Liver (tissue), 9 donors: ENCODE data around the gene TOP1. TPM values are rescaled to one million over a fixed set of nuclear protein-coding genes. Genes with fewer than 3 reads are reported as not detected.

Source experiments
- DNase-seq: peaks from one replicate; pipeline ENCODE4 v3.0.0-alpha.2; 2017; ENCODE audit warnings: low spot score
- H3K27ac ChIP-seq, 2 donors: one replicate each; pipeline ENCODE4 v1.7.0; 2013; ENCODE audit warnings: inconsistent platforms in 2 of 2, low read length in 2 of 2, control low read depth in 1 of 2, low read depth in 1 of 2, mild to moderate bottlenecking in 1 of 2
- H3K27me3 ChIP-seq, 4 donors: one replicate each; pipeline versions ENCODE4 v1.6.1 to v1.7.0; 2013; ENCODE audit warnings: low read length in 3 of 4, inconsistent platforms in 1 of 4, mild to moderate bottlenecking in 1 of 4, moderate library complexity in 1 of 4; ENCODE audit not compliant: control insufficient read depth in 4 of 4, insufficient read depth in 4 of 4
- H3K36me3 ChIP-seq, 4 donors: one replicate each; pipeline versions ENCODE4 v1.6.1 to v1.7.0; 2013; ENCODE audit warnings: low read length in 3 of 4, mild to moderate bottlenecking in 3 of 4, low read depth in 1 of 4, moderate library complexity in 1 of 4; ENCODE audit not compliant: control insufficient read depth in 4 of 4, insufficient read depth in 3 of 4
- H3K4me1 ChIP-seq, 4 donors: one replicate each; pipeline versions ENCODE4 v1.6.1 to v1.7.0; 2013; ENCODE audit warnings: low read length in 3 of 4, mild to moderate bottlenecking in 3 of 4, moderate library complexity in 1 of 4; ENCODE audit not compliant: control insufficient read depth in 4 of 4, insufficient read depth in 4 of 4
- H3K4me3 ChIP-seq, 3 donors: one replicate each; pipeline versions ENCODE4 v1.6.1 to v1.7.0; 2013; ENCODE audit warnings: low read length in 3 of 3, control low read depth in 1 of 3, low read depth in 1 of 3, mild to moderate bottlenecking in 1 of 3
- H3K9ac ChIP-seq, 2 donors: one replicate each; pipeline ENCODE4 v1.7.0; 2013; ENCODE audit warnings: low read length in 2 of 2, mild to moderate bottlenecking in 2 of 2, moderate library complexity in 2 of 2, control low read depth in 1 of 2, low read depth in 1 of 2
- H3K9me3 ChIP-seq, 4 donors: one replicate each; pipeline versions ENCODE4 v1.6.1 to v1.7.0; 2013; ENCODE audit warnings: low read length in 3 of 4; ENCODE audit not compliant: control insufficient read depth in 4 of 4
- CTCF ChIP-seq: fragments of 150-350 bp; IDR thresholded peaks from 2 replicates; pipeline ENCODE4 v1.5.1; 2017; ENCODE audit warnings: improper control_type of control experiment, low read depth, low read length; ENCODE audit not compliant: missing input control
- EGR1 ChIP-seq, 2 donors: IDR thresholded peaks; 2 replicates each; pipeline ENCODE4 v1.6.1; 2016 to 2018; ENCODE audit warnings: antibody characterized with exemption in 2 of 2, low read depth in 2 of 2
- FOXA1 ChIP-seq: IDR thresholded peaks from 2 replicates; pipeline ENCODE4 v1.6.1; 2016; ENCODE audit warnings: antibody characterized with exemption
- FOXA2 ChIP-seq: IDR thresholded peaks from 2 replicates; pipeline ENCODE4 v1.6.1; 2016; ENCODE audit warnings: antibody characterized with exemption
- GABPA ChIP-seq, 2 donors: IDR thresholded peaks in 1 of 2; conservative IDR thresholded peaks in 1 of 2; 2 replicates each; pipeline ENCODE4 v1.6.1; 2016; ENCODE audit warnings: antibody characterized with exemption in 2 of 2, mild to moderate bottlenecking in 1 of 2, moderate library complexity in 1 of 2
- HNF4A ChIP-seq, 2 donors: conservative IDR thresholded peaks; 2 replicates each; pipeline ENCODE4 v1.6.1; 2016; ENCODE audit warnings: antibody characterized with exemption in 2 of 2, mild to moderate bottlenecking in 2 of 2
- HNF4G ChIP-seq: IDR thresholded peaks from 2 replicates; pipeline ENCODE4 v1.6.1; 2016; ENCODE audit warnings: antibody characterized with exemption
- JUND ChIP-seq, 2 donors: IDR thresholded peaks; 2 replicates each; pipeline ENCODE4 v1.6.1; 2016; ENCODE audit warnings: antibody characterized with exemption in 2 of 2
- NR2F2 ChIP-seq: IDR thresholded peaks from 2 replicates; pipeline ENCODE4 v1.6.1; 2016; ENCODE audit warnings: antibody characterized with exemption
- RAD21 ChIP-seq, 2 donors: IDR thresholded peaks; 2 replicates each; pipeline ENCODE4 v1.6.1; 2016; ENCODE audit warnings: antibody characterized with exemption in 2 of 2, mild to moderate bottlenecking in 2 of 2
- REST ChIP-seq: IDR thresholded peaks from 2 replicates; pipeline ENCODE4 v1.6.1; 2016; ENCODE audit warnings: antibody characterized with exemption, mild to moderate bottlenecking
- RXRA ChIP-seq, 2 donors: IDR thresholded peaks; 2 replicates each; pipeline ENCODE4 v1.6.1; 2017 to 2018; ENCODE audit warnings: antibody characterized with exemption in 2 of 2, mild to moderate bottlenecking in 1 of 2
- SP1 ChIP-seq: IDR thresholded peaks from 2 replicates; pipeline ENCODE4 v1.6.1; 2018; ENCODE audit warnings: antibody characterized with exemption, mild to moderate bottlenecking
- TAF1 ChIP-seq: conservative IDR thresholded peaks from 2 replicates; pipeline ENCODE4 v1.6.1; 2016; ENCODE audit warnings: antibody characterized with exemption, mild to moderate bottlenecking
- YY1 ChIP-seq: IDR thresholded peaks from 2 replicates; pipeline ENCODE4 v1.6.1; 2016; ENCODE audit warnings: antibody characterized with exemption, mild to moderate bottlenecking
- WGBS: extraction: QIAGEN DNeasy Blood & Tissue Kit; methylation state at CpG from one replicate; pipeline ENCODE4 v1.1.7; 2013; 5-methylcytosine and 5-hydroxymethylcytosine counted together
- polyA plus RNA-seq, 2 donors: library from polyadenylated mRNA; stranded (reverse) in 1 of 2; unstranded in 1 of 2; fragments of 200-250 nt in 1 of 2; fragments of >200 nt in 1 of 2; fragmentation: Nextera tagmentation in 1 of 2; extraction: Ambion mirVana in 1 of 2; gene quantifications; one replicate each; pipeline versions ENCODE4 v1.2.1 to v1.2.3, GENCODE V29; 2013 to 2015
- total RNA-seq, 2 donors: library from RNA; depleted of rRNA; stranded (reverse); fragments of >200 nt; gene quantifications; one replicate each; pipeline ENCODE4 v1.2.3, GENCODE V29; 2014
- TF ChIP-seq, protein P1 (sequence below): IDR thresholded peaks from 2 replicates; pipeline ENCODE4 v1.6.1; 2016; ENCODE audit warnings: antibody characterized with exemption
- TF ChIP-seq, protein P2 (sequence below): IDR thresholded peaks from 2 replicates; pipeline ENCODE4 v1.6.1; 2016; ENCODE audit warnings: antibody characterized with exemption
- TF ChIP-seq, protein P3 (sequence below): IDR thresholded peaks from 2 replicates; pipeline ENCODE4 v1.6.1; 2016; ENCODE audit warnings: antibody characterized with exemption
- donor health status: healthy.
- donor health status: healthy.
- donor health status: healthy.
- donor health status: healthy.
- donor health status: healthy.

Gene TOP1
- total and polyA plus RNA-seq, 4 donors = 13.7 to 62.1 (median 19.4) TPM

GRCh38 chr20:41171736-41172295 is 143.2 kb downstream of the TOP1 start:
- H3K9me3 ChIP-seq = no peaks in the 10 kb centered on the region
- H3K36me3 ChIP-seq = peaks cover 4 to 43% (median 8%) of the 10 kb centered on the region in 4 donors
- peaks cover 0 to 5% (median 0%) of the 10 kb centered on the region in 4 donors for H3K4me1 ChIP-seq
- WGBS = 79% methylated on average over 3 of the region's 3 CpGs
- TF ChIP-seq TAF1 (no peak), FOXA2 (no peak), HNF4A (conservative IDR thresholded peaks at IDR 0.05) (no peak), NR2F2 (no peak), RAD21 (IDR thresholded peaks at IDR 0.05) (no peak), REST (no peak), JUND (IDR thresholded peaks at IDR 0.05) (no peak), GABPA (IDR thresholded peaks at IDR 0.05 in 1 of 2, conservative IDR thresholded peaks at IDR 0.05 in 1 of 2) (no peak), RXRA (IDR thresholded peaks at IDR 0.05) (no peak), SP1 (no peak), HNF4G (no peak), YY1 (no peak), EGR1 (IDR thresholded peaks at IDR 0.05; ENCODE audit: low read depth in 2 of 2) (no peak), CTCF (no peak), FOXA1 (no peak)
- TF ChIP-seq, protein P1, sequence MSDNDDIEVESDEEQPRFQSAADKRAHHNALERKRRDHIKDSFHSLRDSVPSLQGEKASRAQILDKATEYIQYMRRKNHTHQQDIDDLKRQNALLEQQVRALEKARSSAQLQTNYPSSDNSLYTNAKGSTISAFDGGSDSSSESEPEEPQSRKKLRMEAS = no peak
- TF ChIP-seq, protein P2, sequence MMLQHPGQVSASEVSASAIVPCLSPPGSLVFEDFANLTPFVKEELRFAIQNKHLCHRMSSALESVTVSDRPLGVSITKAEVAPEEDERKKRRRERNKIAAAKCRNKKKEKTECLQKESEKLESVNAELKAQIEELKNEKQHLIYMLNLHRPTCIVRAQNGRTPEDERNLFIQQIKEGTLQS = no peak
- TF ChIP-seq, protein P3, sequence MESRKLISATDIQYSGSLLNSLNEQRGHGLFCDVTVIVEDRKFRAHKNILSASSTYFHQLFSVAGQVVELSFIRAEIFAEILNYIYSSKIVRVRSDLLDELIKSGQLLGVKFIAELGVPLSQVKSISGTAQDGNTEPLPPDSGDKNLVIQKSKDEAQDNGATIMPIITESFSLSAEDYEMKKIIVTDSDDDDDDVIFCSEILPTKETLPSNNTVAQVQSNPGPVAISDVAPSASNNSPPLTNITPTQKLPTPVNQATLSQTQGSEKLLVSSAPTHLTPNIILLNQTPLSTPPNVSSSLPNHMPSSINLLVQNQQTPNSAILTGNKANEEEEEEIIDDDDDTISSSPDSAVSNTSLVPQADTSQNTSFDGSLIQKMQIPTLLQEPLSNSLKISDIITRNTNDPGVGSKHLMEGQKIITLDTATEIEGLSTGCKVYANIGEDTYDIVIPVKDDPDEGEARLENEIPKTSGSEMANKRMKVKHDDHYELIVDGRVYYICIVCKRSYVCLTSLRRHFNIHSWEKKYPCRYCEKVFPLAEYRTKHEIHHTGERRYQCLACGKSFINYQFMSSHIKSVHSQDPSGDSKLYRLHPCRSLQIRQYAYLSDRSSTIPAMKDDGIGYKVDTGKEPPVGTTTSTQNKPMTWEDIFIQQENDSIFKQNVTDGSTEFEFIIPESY = no peak
- peak overlapping the region in 1 of 2 donors; percentile 36 for H3K27ac ChIP-seq
- no peak for DNase-seq
- H3K4me3 ChIP-seq = no peak overlapping the region
- H3K27me3 ChIP-seq = no peaks in the 10 kb centered on the region
- H3K9ac ChIP-seq = no peak overlapping the region
